A673 (cell line): ENCODE measurements around the gene NEAT1.

Experiments
- EZH2 ChIP-seq: fragments of 200-600 bp; sonication (generic); IDR thresholded peaks from 2 replicates; pipeline ENCODE4 v1.6.1; 2017; ENCODE audit warnings: borderline replicate concordance, low read depth, mild to moderate bottlenecking, mixed read lengths, antibody characterized with exemption, low read length; ENCODE audit not compliant: poor library complexity, severe bottlenecking
- TF ChIP-seq, protein P1 (sequence below): fragments of 300-800, 200-600 bp; sonication (generic); conservative IDR thresholded peaks from 2 replicates; pipeline ENCODE4 v1.5.1; 2017; ENCODE audit warnings: low read depth, mild to moderate bottlenecking, antibody characterized with exemption, low read length, moderate library complexity, mixed read lengths

DNA sequence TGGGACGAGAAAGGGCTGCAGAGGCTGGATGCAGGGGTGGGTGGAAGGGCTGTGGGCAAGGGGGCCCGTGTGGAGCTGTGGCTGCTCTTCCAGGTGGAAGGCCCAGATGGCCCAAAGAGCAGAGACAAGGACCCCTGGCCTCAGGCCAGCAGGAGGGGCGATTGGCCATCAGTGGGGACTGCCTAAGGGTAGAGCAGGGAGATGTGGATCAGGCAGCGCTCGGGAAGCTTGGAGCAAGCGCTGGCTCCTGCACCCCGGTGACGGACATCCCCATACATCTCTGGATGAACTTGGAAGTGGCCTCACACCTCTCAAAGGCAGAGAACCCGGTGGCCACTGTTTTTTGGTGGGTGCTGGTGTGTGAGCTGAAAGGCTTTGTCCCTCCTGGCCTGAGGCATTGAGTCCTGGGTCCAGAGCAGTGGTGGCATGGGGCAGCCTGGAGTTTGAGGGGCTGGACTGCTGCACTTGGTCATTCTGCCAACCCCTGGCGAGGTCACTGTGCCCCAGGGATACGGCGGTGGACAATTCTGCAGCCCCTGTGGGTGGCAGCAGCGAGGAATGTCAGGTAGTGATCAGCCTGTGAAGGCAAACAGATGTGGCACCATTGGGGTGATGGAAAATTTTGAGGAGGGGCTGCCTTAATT, 30.3 kb upstream of the NEAT1 start:
- TF ChIP-seq, protein P1, sequence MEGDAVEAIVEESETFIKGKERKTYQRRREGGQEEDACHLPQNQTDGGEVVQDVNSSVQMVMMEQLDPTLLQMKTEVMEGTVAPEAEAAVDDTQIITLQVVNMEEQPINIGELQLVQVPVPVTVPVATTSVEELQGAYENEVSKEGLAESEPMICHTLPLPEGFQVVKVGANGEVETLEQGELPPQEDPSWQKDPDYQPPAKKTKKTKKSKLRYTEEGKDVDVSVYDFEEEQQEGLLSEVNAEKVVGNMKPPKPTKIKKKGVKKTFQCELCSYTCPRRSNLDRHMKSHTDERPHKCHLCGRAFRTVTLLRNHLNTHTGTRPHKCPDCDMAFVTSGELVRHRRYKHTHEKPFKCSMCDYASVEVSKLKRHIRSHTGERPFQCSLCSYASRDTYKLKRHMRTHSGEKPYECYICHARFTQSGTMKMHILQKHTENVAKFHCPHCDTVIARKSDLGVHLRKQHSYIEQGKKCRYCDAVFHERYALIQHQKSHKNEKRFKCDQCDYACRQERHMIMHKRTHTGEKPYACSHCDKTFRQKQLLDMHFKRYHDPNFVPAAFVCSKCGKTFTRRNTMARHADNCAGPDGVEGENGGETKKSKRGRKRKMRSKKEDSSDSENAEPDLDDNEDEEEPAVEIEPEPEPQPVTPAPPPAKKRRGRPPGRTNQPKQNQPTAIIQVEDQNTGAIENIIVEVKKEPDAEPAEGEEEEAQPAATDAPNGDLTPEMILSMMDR = no peak
- no peak for TF ChIP-seq EZH2
